H9 (cell line): ENCODE data around the gene BSG. TPM values are rescaled to one million over a fixed set of nuclear protein-coding genes. Genes with fewer than 3 reads are reported as not detected.

Experiments
- DNase-seq: peaks from one replicate; pipeline ENCODE4 v3.0.0-alpha.2; 2017
- H2AFZ ChIP-seq: one replicate; pipeline ENCODE4 v1.6.1; 2013; ENCODE audit warnings: mild to moderate bottlenecking, low read length, control low read depth, moderate library complexity
- H2AK5ac ChIP-seq: 2 replicates; pipeline ENCODE4 v1.6.1; 2013; ENCODE audit warnings: low read length, control low read depth, mixed read lengths; ENCODE audit not compliant: insufficient read length
- H2BK120ac ChIP-seq: one replicate; pipeline ENCODE4 v1.6.1; 2013; ENCODE audit warnings: low read depth, mild to moderate bottlenecking, low read length, control low read depth, inconsistent platforms; ENCODE audit not compliant: poor library complexity, severe bottlenecking
- H2BK12ac ChIP-seq: 2 replicates; pipeline ENCODE4 v1.6.1; 2013; ENCODE audit warnings: low read length, control low read depth, mixed read lengths, low read depth; ENCODE audit not compliant: insufficient read length
- H2BK15ac ChIP-seq: 2 replicates; pipeline ENCODE4 v1.6.1; 2013; ENCODE audit warnings: low read depth, low read length, control low read depth
- H2BK20ac ChIP-seq: one replicate; pipeline ENCODE4 v1.6.1; 2013; ENCODE audit warnings: low read depth, mild to moderate bottlenecking, low read length, control low read depth, inconsistent platforms; ENCODE audit not compliant: poor library complexity, severe bottlenecking
- H2BK5ac ChIP-seq: 2 replicates; pipeline ENCODE4 v1.6.1; 2013; ENCODE audit warnings: low read length, control low read depth, mixed read lengths; ENCODE audit not compliant: insufficient read length
- H3K14ac ChIP-seq: 2 replicates; pipeline ENCODE4 v1.6.1; 2013; ENCODE audit warnings: low read length, control low read depth; ENCODE audit not compliant: insufficient read depth
- H3K18ac ChIP-seq: 2 replicates; pipeline ENCODE4 v1.6.1; 2013; ENCODE audit warnings: low read depth, mild to moderate bottlenecking, mixed read lengths, low read length, control low read depth; ENCODE audit not compliant: insufficient read length
- H3K23ac ChIP-seq: 2 replicates; pipeline ENCODE4 v1.6.1; 2013; ENCODE audit warnings: low read length, control low read depth, mixed read lengths, low read depth; ENCODE audit not compliant: insufficient read length
- H3K23me2 ChIP-seq: 2 replicates; pipeline ENCODE4 v1.6.1; 2013; ENCODE audit warnings: low read depth, mild to moderate bottlenecking, mixed read lengths, low read length, control low read depth; ENCODE audit not compliant: insufficient read length, poor library complexity, severe bottlenecking
- H3K27ac ChIP-seq: 2 replicates; pipeline ENCODE4 v1.5.1; 2013; ENCODE audit warnings: low read length, control low read depth, mixed read lengths, low read depth; ENCODE audit not compliant: insufficient read length
- H3K27me3 ChIP-seq: 2 replicates; pipeline ENCODE4 v1.6.1; 2013; ENCODE audit warnings: low read length, control low read depth, inconsistent platforms; ENCODE audit not compliant: insufficient read depth
- H3K4ac ChIP-seq: 2 replicates; pipeline ENCODE4 v1.6.1; 2013; ENCODE audit warnings: low read depth, mild to moderate bottlenecking, control low read depth, inconsistent platforms, low read length, moderate library complexity
- H3K4me1 ChIP-seq: 2 replicates; pipeline ENCODE4 v1.6.1; 2013; ENCODE audit warnings: low read length, control low read depth, inconsistent platforms; ENCODE audit not compliant: insufficient read depth
- H3K4me2 ChIP-seq: 2 replicates; pipeline ENCODE4 v1.6.1; 2013; ENCODE audit warnings: low read length, control low read depth, mixed read lengths; ENCODE audit not compliant: insufficient read length, insufficient read depth
- H3K56ac ChIP-seq: 2 replicates; pipeline ENCODE4 v1.6.1; 2013; ENCODE audit warnings: low read depth, mild to moderate bottlenecking, mixed read lengths, low read length, control low read depth; ENCODE audit not compliant: insufficient read length
- H3K79me1 ChIP-seq: 2 replicates; pipeline ENCODE4 v1.6.1; 2013; ENCODE audit warnings: low read depth, mild to moderate bottlenecking, moderate library complexity, low read length, control low read depth, inconsistent platforms; ENCODE audit not compliant: insufficient read depth, poor library complexity, severe bottlenecking
- H3K79me2 ChIP-seq: 2 replicates; pipeline ENCODE4 v1.6.1; 2013; ENCODE audit warnings: low read length, control low read depth, inconsistent platforms; ENCODE audit not compliant: insufficient read depth
- H3K9ac ChIP-seq: 2 replicates; pipeline ENCODE4 v1.6.1; 2013; ENCODE audit warnings: low read length, control low read depth, mixed read lengths; ENCODE audit not compliant: insufficient read length; ENCODE audit errors: extremely low read depth
- H3K9me3 ChIP-seq: one replicate; pipeline ENCODE4 v1.6.1; 2013; ENCODE audit warnings: low read depth, low read length, inconsistent platforms; ENCODE audit not compliant: control insufficient read depth
- H3T11ph ChIP-seq: one replicate; pipeline ENCODE4 v1.6.1; 2013; ENCODE audit warnings: mild to moderate bottlenecking, low read length, control low read depth, inconsistent platforms
- H4K20me1 ChIP-seq: one replicate; pipeline ENCODE4 v1.6.1; 2013; ENCODE audit not compliant: control insufficient read depth, insufficient read length, insufficient read depth
- H4K5ac ChIP-seq: 2 replicates; pipeline ENCODE4 v1.6.1; 2013; ENCODE audit warnings: low read depth, mild to moderate bottlenecking, mixed read lengths, low read length, control low read depth; ENCODE audit not compliant: insufficient read length
- H4K8ac ChIP-seq: replicated peaks from 2 replicates; pipeline ENCODE4 v1.6.1; 2013; ENCODE audit warnings: low read length, control low read depth, mixed read lengths, low read depth; ENCODE audit not compliant: insufficient read length
- H4K91ac ChIP-seq: 2 replicates; pipeline ENCODE4 v1.6.1; 2013; ENCODE audit warnings: low read depth, mild to moderate bottlenecking, moderate library complexity, mixed read lengths, low read length, control low read depth; ENCODE audit not compliant: insufficient read length
- H3K27ac Mint-ChIP-seq, 3 experiments: 2 replicates in 2 of 3; 3 replicates in 1 of 3; pipeline ENCODE4 v1.8.0; 2020 to 2021; ENCODE audit warnings: mixed read lengths in 3 of 3, mild to moderate bottlenecking in 1 of 3, moderate library complexity in 1 of 3
- H3K27me3 Mint-ChIP-seq: 2 replicates; pipeline ENCODE4 v1.8.0; 2021; ENCODE audit warnings: low read depth, mild to moderate bottlenecking, moderate library complexity, mixed read lengths
- H3K36me3 Mint-ChIP-seq, 3 experiments: 2 replicates in 2 of 3; 3 replicates in 1 of 3; pipeline ENCODE4 v1.8.0; 2020 to 2021; ENCODE audit warnings: low read depth in 3 of 3, mixed read lengths in 3 of 3; ENCODE audit not compliant: insufficient read depth in 1 of 3
- H3K4me1 Mint-ChIP-seq, 2 experiments: 2 replicates each; pipeline ENCODE4 v1.8.0; 2020; ENCODE audit warnings: mixed read lengths in 2 of 2
- H3K4me3 Mint-ChIP-seq, 2 experiments: 2 replicates in 1 of 2; 3 replicates in 1 of 2; pipeline ENCODE4 v1.8.0; 2020 to 2021; ENCODE audit warnings: mild to moderate bottlenecking in 2 of 2, mixed read lengths in 2 of 2, moderate library complexity in 1 of 2
- H3K9me3 Mint-ChIP-seq, 2 experiments: 2 replicates in 1 of 2; 3 replicates in 1 of 2; pipeline ENCODE4 v1.8.0; 2020; ENCODE audit warnings: mild to moderate bottlenecking in 2 of 2, mixed read lengths in 2 of 2, moderate library complexity in 1 of 2
- WGBS: extraction: QIAGEN DNeasy Blood & Tissue Kit; methylation state at CpG from one replicate; pipeline ENCODE4 v1.1.7; 2013; ENCODE audit warnings: missing lambda C conversion rate, low lambda C conversion rate, mixed read lengths; ENCODE audit not compliant: insufficient read length; ENCODE audit errors: extremely low coverage; 5-methylcytosine and 5-hydroxymethylcytosine counted together
- total RNA-seq: library from RNA; stranded (reverse); gene quantifications from 2 replicates; pipeline ENCODE4 v1.2.1, GENCODE V29; 2021
- TF ChIP-seq, protein P1 (sequence below): fragments of 200-600 bp; sonication (generic); conservative IDR thresholded peaks from 3 replicates; pipeline ENCODE4 v1.8.0; 2021; ENCODE audit warnings: antibody characterized with exemption, mild to moderate bottlenecking

BSG gene
- total RNA-seq, 1 experiment from 2014 or later: 715 TPM

DNA sequence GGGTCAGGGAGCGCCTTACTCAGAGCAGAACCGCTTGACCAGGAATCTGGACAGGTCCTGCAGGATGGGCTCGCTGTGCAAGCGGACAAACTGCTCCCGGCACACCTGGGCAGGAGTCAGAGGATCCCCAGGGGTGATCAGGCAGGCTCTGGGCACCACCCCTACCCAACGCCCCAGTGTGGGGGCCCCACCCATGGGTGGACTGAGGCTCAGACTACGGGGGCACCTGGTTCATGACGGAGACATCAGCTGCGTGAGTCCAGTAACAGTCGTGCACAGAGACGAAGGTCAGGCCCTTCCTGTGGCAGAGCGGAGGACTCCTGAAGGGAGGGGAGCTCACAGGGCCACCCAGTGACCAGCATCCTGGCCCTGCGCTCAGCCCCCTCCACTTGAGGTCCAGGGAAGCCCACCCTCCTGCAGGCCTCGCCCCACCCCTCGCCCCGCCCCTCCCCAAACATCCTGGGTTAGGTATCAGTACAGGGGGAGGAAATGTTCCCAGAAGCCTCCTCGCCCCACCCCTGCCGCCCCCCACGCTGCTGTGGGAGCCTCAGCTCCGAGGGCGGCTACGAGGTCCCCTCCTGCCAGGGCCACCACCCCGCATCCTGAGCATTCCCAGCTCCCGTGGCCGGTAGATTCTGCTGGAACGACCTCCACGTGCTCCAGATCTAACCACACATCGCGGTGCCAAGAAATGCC is 45.3 kb downstream of the BSG start:
- Histone ChIP-seq H3K4me1 (no peaks in the 10 kb centered on the region), H2BK20ac (no peak overlapping the region), H2AK5ac (no peak overlapping the region), H3T11ph (no peak overlapping the region), H2BK5ac (no peak overlapping the region), H3K23me2 (no peaks in the 10 kb centered on the region), H2BK15ac (no peak overlapping the region), H2AFZ (no peak overlapping the region), H3K14ac (no peak overlapping the region), H3K4me2 (no peak overlapping the region), H2BK12ac (no peak overlapping the region), H4K20me1 (no peaks in the 10 kb centered on the region), H3K9me3 (no peaks in the 10 kb centered on the region), H3K79me2 (no peaks in the 10 kb centered on the region), H3K27me3 (no peaks in the 10 kb centered on the region), H3K4ac (no peak overlapping the region), H3K79me1 (no peaks in the 10 kb centered on the region), H3K18ac (no peak overlapping the region), H3K9ac (no peak overlapping the region), H3K27ac (no peak overlapping the region), H4K5ac (no peak overlapping the region), H4K8ac (no peak overlapping the region), H2BK120ac (no peak overlapping the region), H3K23ac (no peak overlapping the region), H3K56ac (no peak overlapping the region), H4K91ac (no peak overlapping the region)
- TF ChIP-seq, protein P1, sequence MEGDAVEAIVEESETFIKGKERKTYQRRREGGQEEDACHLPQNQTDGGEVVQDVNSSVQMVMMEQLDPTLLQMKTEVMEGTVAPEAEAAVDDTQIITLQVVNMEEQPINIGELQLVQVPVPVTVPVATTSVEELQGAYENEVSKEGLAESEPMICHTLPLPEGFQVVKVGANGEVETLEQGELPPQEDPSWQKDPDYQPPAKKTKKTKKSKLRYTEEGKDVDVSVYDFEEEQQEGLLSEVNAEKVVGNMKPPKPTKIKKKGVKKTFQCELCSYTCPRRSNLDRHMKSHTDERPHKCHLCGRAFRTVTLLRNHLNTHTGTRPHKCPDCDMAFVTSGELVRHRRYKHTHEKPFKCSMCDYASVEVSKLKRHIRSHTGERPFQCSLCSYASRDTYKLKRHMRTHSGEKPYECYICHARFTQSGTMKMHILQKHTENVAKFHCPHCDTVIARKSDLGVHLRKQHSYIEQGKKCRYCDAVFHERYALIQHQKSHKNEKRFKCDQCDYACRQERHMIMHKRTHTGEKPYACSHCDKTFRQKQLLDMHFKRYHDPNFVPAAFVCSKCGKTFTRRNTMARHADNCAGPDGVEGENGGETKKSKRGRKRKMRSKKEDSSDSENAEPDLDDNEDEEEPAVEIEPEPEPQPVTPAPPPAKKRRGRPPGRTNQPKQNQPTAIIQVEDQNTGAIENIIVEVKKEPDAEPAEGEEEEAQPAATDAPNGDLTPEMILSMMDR: no peak
- Mint-ChIP-seq H3K27ac (no peak overlapping the region), H3K27me3 (no peaks in the 10 kb centered on the region), H3K36me3 (peaks cover 26 to 59% (median 48%) of the 10 kb centered on the region in 3 experiments), H3K4me3 (no peak overlapping the region), H3K9me3 (no peaks in the 10 kb centered on the region), H3K4me1 (no peaks in the 10 kb centered on the region)
- no peak for DNase-seq
- no CpG with 5 or more reads among the region's 29 CpGs for WGBS
